GM12878 (cell line): Measurements from ENCODE around the gene PDZK1IP1. TPM values are rescaled to one million over a fixed set of nuclear protein-coding genes. Genes with fewer than 3 reads are reported as not detected.

Source experiments
- ATAC-seq: fragments of 200-7000 bp; cut with Tn5 transposase; 3 replicates; pipeline ENCODE4 v1.9.1; 2020; ENCODE audit warnings: mild to moderate bottlenecking, moderate library complexity
- BruUV-seq: library from RNA; stranded (reverse); fragments of 400-500 nt; replicated peaks from 2 replicates; lab custom pipeline; 2021; lab: Mats Ljungman, UMichigan
- CTCF ChIA-PET: fragments of 300-600 bp; sonication (Branson Sonifier 250); formaldehyde crosslinking; extraction: SDS; loops from one replicate; lab custom pipeline; 2021; ENCODE audit warnings: inconsistent platforms; lab: Yijun Ruan, JAX
- POLR2A ChIA-PET: fragments of 350-600 bp; formaldehyde crosslinking; extraction: SDS; loops from one replicate; lab custom pipeline; 2021; ENCODE audit warnings: inconsistent platforms; lab: Charles Lee
- RAD21 ChIA-PET: fragments of 300-600 bp; sonication (Branson Sonifier 250); formaldehyde crosslinking; loops from one replicate; lab custom pipeline; 2023; ENCODE audit warnings: antibody characterized with exemption; ENCODE audit not compliant: unreplicated experiment; lab: Charles Lee
- SMC1A ChIA-PET: fragments of 300-600 bp; sonication (Branson Sonifier 250); formaldehyde crosslinking; loops from one replicate; lab custom pipeline; 2023; ENCODE audit not compliant: unreplicated experiment, uncharacterized antibody; lab: Charles Lee
- DNase-seq: peaks from one replicate; pipeline ENCODE4 v3.0.0-alpha.2; 2011; ENCODE audit warnings: low read depth, low spot score
- FAIRE-seq: peaks from 3 replicates; lab custom pipeline; 2011; peaks lifted over from hg19 to GRCh38; lab: Jason Lieb, UNC
- H2AFZ ChIP-seq: 2 replicates; pipeline ENCODE4 v1.6.0; 2011; ENCODE audit warnings: low read depth, low read length, control low read depth; ENCODE audit not compliant: control insufficient read depth
- H3K27ac ChIP-seq: 2 replicates; pipeline ENCODE4 v1.5.1; 2011; ENCODE audit warnings: control low read depth; ENCODE audit not compliant: control insufficient read depth, insufficient read depth
- H3K27me3 ChIP-seq, 2 experiments: replicated peaks in 1 of 2; 2 replicates each; pipeline versions ENCODE4 v1.6.0 to v1.6.1; 2011; ENCODE audit warnings: low read length in 1 of 2; ENCODE audit not compliant: control insufficient read depth in 2 of 2, insufficient read depth in 2 of 2
- H3K36me3 ChIP-seq, 2 experiments: 2 replicates each; pipeline ENCODE4 v1.5.1; 2011; ENCODE audit warnings: low read length in 1 of 2; ENCODE audit not compliant: control insufficient read depth in 2 of 2, insufficient read depth in 2 of 2
- H3K4me1 ChIP-seq: 2 replicates; pipeline ENCODE4 v1.6.1; 2011; ENCODE audit warnings: mild to moderate bottlenecking, low read length, moderate library complexity, mixed read lengths; ENCODE audit not compliant: control insufficient read depth, insufficient read depth
- H3K4me2 ChIP-seq: 2 replicates; pipeline ENCODE4 v1.6.0; 2011; ENCODE audit warnings: control low read depth; ENCODE audit not compliant: control insufficient read depth, insufficient read depth
- H3K4me3 ChIP-seq: fragments of 200-600 bp; sonication (generic); 2 replicates; pipeline ENCODE4 v1.5.1; 2016
- H3K79me2 ChIP-seq: 2 replicates; pipeline ENCODE4 v1.6.0; 2011; ENCODE audit warnings: low read length; ENCODE audit not compliant: control insufficient read depth, insufficient read depth
- H3K9ac ChIP-seq: 2 replicates; pipeline ENCODE4 v1.8.0; 2011; ENCODE audit warnings: low read length, control low read depth, mixed read lengths; ENCODE audit not compliant: control insufficient read depth, insufficient read depth
- H3K9me3 ChIP-seq: replicated peaks from 3 replicates; pipeline ENCODE4 v1.5.1; 2011; ENCODE audit warnings: mild to moderate bottlenecking, low read length; ENCODE audit not compliant: control insufficient read depth, insufficient read depth
- H4K20me1 ChIP-seq: 2 replicates; pipeline ENCODE4 v1.6.0; 2011; ENCODE audit not compliant: control insufficient read depth, insufficient read depth
- CHD1 ChIP-seq: IDR thresholded peaks from 2 replicates; pipeline ENCODE4 v1.6.1; 2012; ENCODE audit warnings: low read depth, low read length, improper control_type of control experiment
- E2F4 ChIP-seq: IDR thresholded peaks from 2 replicates; pipeline ENCODE4 v1.6.1; 2012; ENCODE audit warnings: low read depth, low read length, improper control_type of control experiment
- EGR1 ChIP-seq, 2 experiments: IDR thresholded peaks; 1 replicate in 1 of 2; 2 replicates in 1 of 2; pipeline ENCODE4 v1.6.1; 2011 to 2012; ENCODE audit warnings: low read depth in 2 of 2, low read length in 2 of 2, borderline replicate concordance in 1 of 2, mild to moderate bottlenecking in 1 of 2, moderate library complexity in 1 of 2
- ELK1 ChIP-seq: IDR thresholded peaks from 2 replicates; pipeline ENCODE4 v1.6.1; 2012; ENCODE audit warnings: low read depth, low read length, improper control_type of control experiment
- GABPA ChIP-seq: IDR thresholded peaks from 2 replicates; pipeline ENCODE4 v1.6.1; 2014; ENCODE audit warnings: antibody characterized with exemption, low read depth, mild to moderate bottlenecking, inconsistent platforms
- NBN ChIP-seq: fragments of 450-650 bp; IDR thresholded peaks from 2 replicates; pipeline ENCODE4 v1.6.1; 2016
- NFIC ChIP-seq: IDR thresholded peaks from 2 replicates; pipeline ENCODE4 v1.6.1; 2012; ENCODE audit warnings: low read depth, mild to moderate bottlenecking, inconsistent platforms, low read length, moderate library complexity
- NR2C1 ChIP-seq: fragments of 450-650 bp; IDR thresholded peaks from 2 replicates; pipeline ENCODE4 v1.6.1; 2017; ENCODE audit warnings: antibody characterized with exemption, mild to moderate bottlenecking, moderate library complexity
- RCOR1 ChIP-seq: conservative IDR thresholded peaks from 2 replicates; pipeline ENCODE4 v1.6.1; 2012; ENCODE audit warnings: low read depth, low read length, improper control_type of control experiment
- RELA ChIP-seq: fragments of 450-650 bp; IDR thresholded peaks from 2 replicates; pipeline ENCODE4 v1.8.0; 2014; ENCODE audit warnings: borderline replicate concordance; ENCODE audit not compliant: partially characterized antibody
- YY1 ChIP-seq: IDR thresholded peaks from 2 replicates; pipeline ENCODE4 v1.6.1; 2011; ENCODE audit warnings: low read depth, mild to moderate bottlenecking, low read length
- ZBTB40 ChIP-seq: fragments of 450-650 bp; IDR thresholded peaks from 2 replicates; pipeline ENCODE4 v1.6.1; 2016; ENCODE audit warnings: mild to moderate bottlenecking, moderate library complexity, borderline replicate concordance
- ZNF384 ChIP-seq: IDR thresholded peaks from 2 replicates; pipeline ENCODE4 v1.6.1; 2012; ENCODE audit warnings: low read depth, mild to moderate bottlenecking, low read length, improper control_type of control experiment, borderline replicate concordance
- ZSCAN29 ChIP-seq: fragments of 450-650 bp; IDR thresholded peaks from 2 replicates; pipeline ENCODE4 v1.6.1; 2017; ENCODE audit warnings: mild to moderate bottlenecking, moderate library complexity
- WGBS: methylation state at CpG from one replicate; pipeline ENCODE4 v1.1.6; 2016; ENCODE audit warnings: low lambda C conversion rate; ENCODE audit not compliant: insufficient replicate concordance, insufficient coverage; ENCODE audit errors: missing lambda C conversion rate; 5-methylcytosine and 5-hydroxymethylcytosine counted together
- in situ Hi-C: fragments of 300-500 bp; cut with MboI; formaldehyde crosslinking; loops from 9 replicates; pipeline ENCODE4 v1.14.3; 2018; ENCODE audit warnings: mixed read lengths
- intact Hi-C: fragments of 100-400 bp; cut with micrococcal nuclease; formaldehyde crosslinking; loops from one replicate; pipeline ENCODE4 v1.14.2; 2022; ENCODE audit not compliant: unreplicated experiment
- polyA plus RNA-seq, 11 experiments: library from polyadenylated mRNA; depleted of rRNA in 4 of 11; unstranded in 6 of 11; stranded (reverse) in 5 of 11; fragments of >200 nt; fragmentation: Nextera tagmentation in 4 of 11; fragmentation: Illumina TruSeq in 1 of 11; extraction: Ambion mirVana in 4 of 11; extraction: Trizol in 1 of 11; gene quantifications; 1 replicate in 1 of 11; 2 replicates in 10 of 11; pipeline versions ENCODE4 v1.2.1 to v1.2.3, GENCODE V29; 2011 to 2016; ENCODE audit warnings: inconsistent platforms in 2 of 11, missing spikeins in 2 of 11, low read depth in 1 of 11
- total RNA-seq, 4 experiments: library from RNA; depleted of rRNA in 3 of 4; stranded (reverse); fragments of >200 nt in 3 of 4; fragmentation: Illumina TruSeq in 1 of 4; extraction: Trizol in 1 of 4; gene quantifications; 2 replicates each; pipeline versions ENCODE4 v1.2.1 to v1.2.3, GENCODE V29; 2013 to 2021
- TF ChIP-seq, protein P1 (sequence below): IDR thresholded peaks from 2 replicates; pipeline ENCODE4 v1.6.1; 2011; ENCODE audit warnings: borderline replicate concordance, low read depth, mild to moderate bottlenecking, moderate library complexity, low read length; ENCODE audit not compliant: insufficient read depth, poor library complexity, severe bottlenecking

PDZK1IP1 gene
- total and polyA plus RNA-seq, 10 of the 15 experiments (the other 5 are each of a cell fraction or from before 2014, with no cell fraction given): not detected

GRCh38 chr1:47216278-47217059, 26.6 kb upstream of the PDZK1IP1 start:
- Histone ChIP-seq H3K27me3 (peaks cover 0 to 1% of the 10 kb centered on the region in 2 experiments; a peak in 3 of 4 replicates), H4K20me1 (no peaks in the 10 kb centered on the region), H3K9ac (no peak overlapping the region), H3K4me2 (no peak overlapping the region), H3K4me3 (no peak overlapping the region)
- SMC1A ChIA-PET: no interaction called here
- no peak for DNase-seq
- WGBS: 43% methylated on average over 12 of the region's 12 CpGs
- FAIRE-seq: no peak
- RAD21 ChIA-PET: no interaction called here
- intact Hi-C loops: no loop called here
- CTCF ChIA-PET: interaction anchor here (1.1 kb wide), 1 partner anchor 13 kb away, joined by 3 read pairs; no protein-coding TSS in a partner anchor
- TF ChIP-seq ZBTB40: no peak
- TF ChIP-seq, protein P1, sequence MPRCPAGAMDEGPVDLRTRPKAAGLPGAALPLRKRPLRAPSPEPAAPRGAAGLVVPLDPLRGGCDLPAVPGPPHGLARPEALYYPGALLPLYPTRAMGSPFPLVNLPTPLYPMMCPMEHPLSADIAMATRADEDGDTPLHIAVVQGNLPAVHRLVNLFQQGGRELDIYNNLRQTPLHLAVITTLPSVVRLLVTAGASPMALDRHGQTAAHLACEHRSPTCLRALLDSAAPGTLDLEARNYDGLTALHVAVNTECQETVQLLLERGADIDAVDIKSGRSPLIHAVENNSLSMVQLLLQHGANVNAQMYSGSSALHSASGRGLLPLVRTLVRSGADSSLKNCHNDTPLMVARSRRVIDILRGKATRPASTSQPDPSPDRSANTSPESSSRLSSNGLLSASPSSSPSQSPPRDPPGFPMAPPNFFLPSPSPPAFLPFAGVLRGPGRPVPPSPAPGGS: no peak
- TF ChIP-seq YY1: no peak
- no peak for TF ChIP-seq NFIC
- TF ChIP-seq ZNF384: no peak
- TF ChIP-seq CHD1: no peak
- no peak for TF ChIP-seq RCOR1
- no peak for TF ChIP-seq ELK1
- TF ChIP-seq GABPA: no peak
- TF ChIP-seq EGR1 (IDR thresholded peaks at IDR 0.05; ENCODE audit: borderline replicate concordance in 1 of 2, low read depth in 2 of 2, low read length in 2 of 2): no peak
- no peak for TF ChIP-seq RELA
- no peak for TF ChIP-seq NBN
- TF ChIP-seq ZSCAN29: no peak
- no peak for TF ChIP-seq NR2C1
- no peak for TF ChIP-seq E2F4
- TF ChIP-seq, all 136 proteins: peak for 0
- no peaks in the 10 kb centered on the region; the same call in 1 of the 2 replicates for H3K4me1 ChIP-seq
- H2AFZ ChIP-seq: no peak overlapping the region
- H3K27ac ChIP-seq: no peak overlapping the region
- no TSS peak for BruUV-seq
- ATAC-seq: no peak
- H3K79me2 ChIP-seq: no peaks in the 10 kb centered on the region
- POLR2A ChIA-PET: no interaction called here
- no peaks in the 10 kb centered on the region for H3K9me3 ChIP-seq
- in situ Hi-C loops: no loop called here
- H3K36me3 ChIP-seq: no peaks in the 10 kb centered on the region
